Activated CD4-positive, alpha-beta memory T cell treated with anti-CD3 and anti-CD28 coated beads, Interleukin-2, amount 10 ng/mL, durations not matched to agents 7 days and 5 days (primary cell): Measurements from ENCODE around the gene DTX1. TPM values are rescaled to one million over a fixed set of nuclear protein-coding genes. Genes with fewer than 3 reads are reported as not detected.

Source experiments
- CTCF ChIA-PET: fragments of 350-600 bp; sonication (Branson Sonifier 250); formaldehyde crosslinking; loops from one replicate; lab custom pipeline; 2021; ENCODE audit warnings: antibody characterized with exemption, inconsistent platforms; lab: Charles Lee
- POLR2A ChIA-PET: fragments of 350-600 bp; sonication (Branson Sonifier 250); formaldehyde crosslinking; loops from one replicate; lab custom pipeline; 2021; ENCODE audit warnings: antibody characterized with exemption; lab: Charles Lee
- DNase-seq: peaks from one replicate; pipeline ENCODE4 v3.0.0-alpha.2; 2020
- H3K27ac Mint-ChIP-seq: one replicate; pipeline ENCODE4 v1.8.0; 2021; ENCODE audit warnings: mild to moderate bottlenecking, mixed read lengths
- H3K27me3 Mint-ChIP-seq: one replicate; pipeline ENCODE4 v1.8.0; 2021; ENCODE audit warnings: mixed read lengths
- H3K36me3 Mint-ChIP-seq: one replicate; pipeline ENCODE4 v1.8.0; 2021; ENCODE audit warnings: low read depth, mixed read lengths
- H3K4me1 Mint-ChIP-seq: one replicate; pipeline ENCODE4 v1.8.0; 2021; ENCODE audit warnings: mixed read lengths
- H3K4me3 Mint-ChIP-seq: one replicate; pipeline ENCODE4 v1.8.0; 2021; ENCODE audit warnings: mild to moderate bottlenecking, mixed read lengths
- H3K9me3 Mint-ChIP-seq: one replicate; pipeline ENCODE4 v1.8.0; 2021; ENCODE audit warnings: mixed read lengths
- total RNA-seq, 2 experiments: library from RNA; stranded (reverse); gene quantifications; one replicate each; pipeline ENCODE4 v1.2.3, GENCODE V29; 2021

Gene DTX1
- under 1 TPM in 1 of 2 experiments, not detected in 1; 0.18 TPM for total RNA-seq

- H3K27me3 Mint-ChIP-seq = peaks cover 20% of the 10 kb centered on the region
- H3K36me3 Mint-ChIP-seq = no peaks in the 10 kb centered on the region
- POLR2A ChIA-PET = no interaction called here
- CTCF ChIA-PET = no interaction called here
- H3K4me1 Mint-ChIP-seq = peaks cover 2% of the 10 kb centered on the region
- no peak within 1 kb of the TSS for H3K27ac Mint-ChIP-seq
- DNase-seq = no peak
- no peaks in the 10 kb centered on the region for H3K9me3 Mint-ChIP-seq
- H3K4me3 Mint-ChIP-seq = no peak within 1 kb of the TSS
Observed at GRCh38 chr12:113056631-113057488, at the start of gene DTX1. DTX1 (plus strand) TSS chr12:113056730; CDS start chr12:113058193, 1,463 bp downstream.

- Mint-ChIP-seq H3K36me3 (peaks cover 94% of the 10 kb centered on the region), H3K27ac (no peak overlapping the region), H3K27me3 (no peaks in the 10 kb centered on the region), H3K4me3 (no peak overlapping the region), H3K4me1 (no peaks in the 10 kb centered on the region), H3K9me3 (peaks cover 6% of the 10 kb centered on the region)
- ChIA-PET CTCF (interaction anchor here (0.7 to 2.1 kb wide), 3 partner anchors 9 to 23 kb away, joined by 3 to 7 read pairs (median 7); no protein-coding TSS in a partner anchor), POLR2A (no interaction called here)
- DNase-seq = no peak
Observed at GRCh38 chr12:113007166-113007565, 49.4 kb upstream of the DTX1 start.

- Mint-ChIP-seq H3K36me3 (peaks cover 70% of the 10 kb centered on the region), H3K27me3 (no peaks in the 10 kb centered on the region), H3K4me1 (no peaks in the 10 kb centered on the region), H3K9me3 (peaks cover 6% of the 10 kb centered on the region), H3K27ac (no peak overlapping the region), H3K4me3 (no peak overlapping the region)
- no peak for DNase-seq
- ChIA-PET CTCF (interaction anchor here (2.1 kb wide), 1 partner anchor 18 kb away, joined by 11 read pairs; no protein-coding TSS in a partner anchor), POLR2A (no interaction called here)
Observed at GRCh38 chr12:113010701-113011100, 45.8 kb upstream of the DTX1 start.

- Mint-ChIP-seq H3K9me3 (peaks cover 6% of the 10 kb centered on the region), H3K27ac (no peak overlapping the region), H3K4me1 (no peaks in the 10 kb centered on the region), H3K4me3 (no peak overlapping the region), H3K27me3 (no peaks in the 10 kb centered on the region), H3K36me3 (peaks cover 34% of the 10 kb centered on the region)
- ChIA-PET CTCF (no interaction called here), POLR2A (interaction anchor here (0.9 kb wide), 1 partner anchor 452 kb away, joined by 3 read pairs; no protein-coding TSS in a partner anchor)
- DNase-seq = no peak
Observed at GRCh38 chr12:113014565-113014964, 42.0 kb upstream of the DTX1 start.

- Mint-ChIP-seq H3K27ac (no peak overlapping the region), H3K4me3 (no peak overlapping the region), H3K27me3 (peaks cover 8% of the 10 kb centered on the region), H3K36me3 (peaks cover 12% of the 10 kb centered on the region), H3K9me3 (no peaks in the 10 kb centered on the region), H3K4me1 (peaks cover 4% of the 10 kb centered on the region)
- no peak for DNase-seq
- ChIA-PET POLR2A (interaction anchor here (1.1 kb wide), 1 partner anchor 8 kb away, joined by 3 read pairs; no protein-coding TSS in a partner anchor), CTCF (interaction anchor here (0.9 to 1.0 kb wide), 2 partner anchors 11 to 24 kb away, joined by 3 to 4 read pairs; no protein-coding TSS in a partner anchor)
Observed at GRCh38 chr12:113016796-113017195, 39.7 kb upstream of the DTX1 start.

GRCh38 chr12:113019025-113019424, 37.5 kb upstream of the DTX1 start:
- Mint-ChIP-seq H3K27ac (no peak overlapping the region), H3K4me1 (peaks cover 14% of the 10 kb centered on the region), H3K9me3 (no peaks in the 10 kb centered on the region), H3K4me3 (no peak overlapping the region), H3K36me3 (peaks cover 4% of the 10 kb centered on the region), H3K27me3 (peaks cover 8% of the 10 kb centered on the region)
- no peak for DNase-seq
- CTCF ChIA-PET = interaction anchor here (0.6 to 2.3 kb wide), 2 partner anchors 13 to 118 kb away, joined by 3 to 6 read pairs; no protein-coding TSS in a partner anchor
- POLR2A ChIA-PET = no interaction called here

GRCh38 chr12:113021500-113021899, 35.0 kb upstream of the DTX1 start:
- no peak for DNase-seq
- Mint-ChIP-seq H3K36me3 (no peaks in the 10 kb centered on the region), H3K27me3 (peaks cover 11% of the 10 kb centered on the region), H3K4me3 (no peak overlapping the region), H3K4me1 (peaks cover 14% of the 10 kb centered on the region), H3K9me3 (no peaks in the 10 kb centered on the region), H3K27ac (no peak overlapping the region)
- POLR2A ChIA-PET = interaction anchor here (1.7 kb wide), 1 partner anchor 43 kb away, joined by 4 read pairs; the partner anchor contains the start of gene OAS2
- CTCF ChIA-PET = interaction anchor here (1.5 to 2.3 kb wide), 2 partner anchors 28 to 120 kb away, joined by 4 to 6 read pairs; no protein-coding TSS in a partner anchor

- no peak for DNase-seq
- Mint-ChIP-seq H3K27ac (no peak overlapping the region), H3K4me3 (no peak overlapping the region), H3K27me3 (peaks cover 11% of the 10 kb centered on the region), H3K36me3 (no peaks in the 10 kb centered on the region), H3K4me1 (peaks cover 14% of the 10 kb centered on the region), H3K9me3 (no peaks in the 10 kb centered on the region)
- POLR2A ChIA-PET = no interaction called here
- CTCF ChIA-PET = interaction anchor here (1.8 kb wide), 1 partner anchor 30 kb away, joined by 5 read pairs; no protein-coding TSS in a partner anchor
Observed at GRCh38 chr12:113022563-113023297, 33.8 kb upstream of the DTX1 start.

- no peak overlapping the region for H3K4me3 Mint-ChIP-seq
- ChIA-PET CTCF (no interaction called here), POLR2A (no interaction called here)
Observed at GRCh38 chr12:113027726-113028125, 28.8 kb upstream of the DTX1 start.

GRCh38 chr12:113030875-113031525, 25.5 kb upstream of the DTX1 start:
- CTCF ChIA-PET = interaction anchor here (1.0 to 2.7 kb wide), 5 partner anchors 17 to 131 kb away, joined by 4 to 10 read pairs (median 7); no protein-coding TSS in a partner anchor
- POLR2A ChIA-PET = no interaction called here
- H3K36me3 Mint-ChIP-seq = no peaks in the 10 kb centered on the region
- no peaks in the 10 kb centered on the region for H3K4me1 Mint-ChIP-seq
- H3K4me3 Mint-ChIP-seq = no peak overlapping the region
- H3K27ac Mint-ChIP-seq = no peak overlapping the region
- H3K27me3 Mint-ChIP-seq = peaks cover 12% of the 10 kb centered on the region
- no peaks in the 10 kb centered on the region for H3K9me3 Mint-ChIP-seq
- no peak for DNase-seq

More at GRCh38 chr12:113027726-113028125, 28.8 kb upstream of the DTX1 start:
- Mint-ChIP-seq H3K27ac (no peak overlapping the region), H3K4me1 (peaks cover 4% of the 10 kb centered on the region), H3K9me3 (no peaks in the 10 kb centered on the region), H3K27me3 (peaks cover 10% of the 10 kb centered on the region), H3K36me3 (no peaks in the 10 kb centered on the region)
- DNase-seq = no peak

- DNase-seq = no peak
- Mint-ChIP-seq H3K27me3 (no peaks in the 10 kb centered on the region), H3K36me3 (no peaks in the 10 kb centered on the region), H3K27ac (no peak overlapping the region), H3K9me3 (no peaks in the 10 kb centered on the region), H3K4me1 (peaks cover 5% of the 10 kb centered on the region), H3K4me3 (no peak overlapping the region)
- ChIA-PET CTCF (no interaction called here), POLR2A (no interaction called here)
Observed at GRCh38 chr12:113039911-113040445, 16.6 kb upstream of the DTX1 start.

GRCh38 chr12:113040722-113041171, 15.8 kb upstream of the DTX1 start:
- H3K36me3 Mint-ChIP-seq = no peaks in the 10 kb centered on the region
- ChIA-PET POLR2A (no interaction called here), CTCF (no interaction called here)
- no peaks in the 10 kb centered on the region for H3K27me3 Mint-ChIP-seq
- H3K4me1 Mint-ChIP-seq = peaks cover 5% of the 10 kb centered on the region
- H3K4me3 Mint-ChIP-seq = no peak overlapping the region
- no peak for DNase-seq
- H3K27ac Mint-ChIP-seq = no peak overlapping the region
- H3K9me3 Mint-ChIP-seq = no peaks in the 10 kb centered on the region
